ENCODE data around the gene PRMT5. TPM values are rescaled to one million over a fixed set of nuclear protein-coding genes. Genes with fewer than 3 reads are reported as not detected.

The PRMT5 gene
- total RNA-seq: 10 to 100 TPM; 16.3 to 22.4 (median 18.5) TPM
- 21.0 TPM for total RNA-seq (2013)

GRCh38 chr14:22929104-22929960, at the start of gene PRMT5:
Gene PRMT5, minus strand, starts transcription at chr14:22929376. Its CDS starts 15 bp downstream, at chr14:22929361.
- intact Hi-C loops (cut with micrococcal nuclease): loop anchor here (1.0 to 10.0 kb wide), 7 partner anchors 10 to 1205 kb away; partner anchors contain the start of genes CDH24, FITM1, HAUS4 and OXA1L
- H3K27ac ChIP-seq (ENCODE audit: low read length): peak within 1 kb of the TSS; percentile 85
- under 1% methylated on average over 49 of the region's 51 CpGs for WGBS (ENCODE audit: insufficient coverage)
- Mint-ChIP-seq H3K27me3 (ENCODE audit: low read depth in 2 of 2) (no peaks in the 10 kb centered on the region), H3K9me3 (no peaks in the 10 kb centered on the region), H3K4me3 (no peak within 1 kb of the TSS), H3K27ac (no peak within 1 kb of the TSS), H3K4me1 (no peaks in the 10 kb centered on the region), H3K36me3 (no peaks in the 10 kb centered on the region)
- no peak for TF ChIP-seq CTCF (IDR thresholded peaks at IDR 0.05)
- H3K27me3 ChIP-seq (ENCODE audit: control insufficient read depth, insufficient read depth, low read length): no peaks in the 10 kb centered on the region
- H3K9me3 ChIP-seq (ENCODE audit: control insufficient read depth, insufficient read depth, low read length): no peaks in the 10 kb centered on the region
- peak; percentile 93 to 99 for DNase-seq
- peak; percentile 93 to 98 (median 94) for ATAC-seq
- peaks cover 18% of the 10 kb centered on the region for H3K4me1 ChIP-seq (ENCODE audit: control insufficient read depth, insufficient read depth, low read length)
- peaks cover 9% of the 10 kb centered on the region for H3K36me3 ChIP-seq (ENCODE audit: control insufficient read depth, insufficient read depth, low read length)
- H3K4me3 ChIP-seq (ENCODE audit: low read length): peak within 1 kb of the TSS; percentile 89

- ATAC-seq: no peak
- H3K4me1 Mint-ChIP-seq: peaks cover 4 to 6% of the 10 kb centered on the region in 2 donors
- H3K4me3 Mint-ChIP-seq: no peak overlapping the region
- no peak for DNase-seq
- no peak for TF ChIP-seq CTCF (IDR thresholded peaks at IDR 0.05)
- H3K27ac Mint-ChIP-seq: no peak overlapping the region
- Histone ChIP-seq H3K27ac (ENCODE audit: low read length) (no peak overlapping the region), H3K4me1 (ENCODE audit: control insufficient read depth, insufficient read depth, low read length) (peaks cover 28% of the 10 kb centered on the region), H3K9me3 (ENCODE audit: control insufficient read depth, insufficient read depth, low read length) (no peaks in the 10 kb centered on the region), H3K4me3 (ENCODE audit: low read length) (no peak overlapping the region), H3K36me3 (ENCODE audit: control insufficient read depth, insufficient read depth, low read length) (no peaks in the 10 kb centered on the region), H3K27me3 (ENCODE audit: control insufficient read depth, insufficient read depth, low read length) (peaks cover 16% of the 10 kb centered on the region)
- intact Hi-C loops (cut with micrococcal nuclease): no loop called here
- no peaks in the 10 kb centered on the region for H3K9me3 Mint-ChIP-seq
- peaks cover 0 to 17% of the 10 kb centered on the region in 2 donors for H3K27me3 Mint-ChIP-seq (ENCODE audit: low read depth in 2 of 2)
- H3K36me3 Mint-ChIP-seq: no peaks in the 10 kb centered on the region
- 82% methylated on average over 3 of the region's 3 CpGs for WGBS (ENCODE audit: insufficient coverage)
Observed at GRCh38 chr14:22978487-22978837, 49.3 kb upstream of the PRMT5 start.

- no peak overlapping the region for H3K27ac ChIP-seq (ENCODE audit: low read length)
- no peak for DNase-seq
- H3K36me3 ChIP-seq (ENCODE audit: control insufficient read depth, insufficient read depth, low read length): no peaks in the 10 kb centered on the region
- 91% methylated on average over 8 of the region's 8 CpGs for WGBS (ENCODE audit: insufficient coverage)
- Mint-ChIP-seq H3K27me3 (ENCODE audit: low read depth in 2 of 2) (peaks cover 0 to 17% of the 10 kb centered on the region in 2 donors), H3K4me3 (no peak overlapping the region), H3K27ac (no peak overlapping the region), H3K36me3 (no peaks in the 10 kb centered on the region), H3K4me1 (peaks cover 4 to 6% of the 10 kb centered on the region in 2 donors), H3K9me3 (no peaks in the 10 kb centered on the region)
- H3K27me3 ChIP-seq (ENCODE audit: control insufficient read depth, insufficient read depth, low read length): peaks cover 16% of the 10 kb centered on the region
- intact Hi-C loops (cut with micrococcal nuclease): no loop called here
- TF ChIP-seq CTCF (IDR thresholded peaks at IDR 0.05): no peak
- peaks cover 26% of the 10 kb centered on the region for H3K4me1 ChIP-seq (ENCODE audit: control insufficient read depth, insufficient read depth, low read length)
- H3K4me3 ChIP-seq (ENCODE audit: low read length): no peak overlapping the region
- no peak for ATAC-seq
- H3K9me3 ChIP-seq (ENCODE audit: control insufficient read depth, insufficient read depth, low read length): no peaks in the 10 kb centered on the region
Observed at GRCh38 chr14:22977684-22978486, 48.7 kb upstream of the PRMT5 start.
